ENCODE results near the gene BRIP1.

DNA sequence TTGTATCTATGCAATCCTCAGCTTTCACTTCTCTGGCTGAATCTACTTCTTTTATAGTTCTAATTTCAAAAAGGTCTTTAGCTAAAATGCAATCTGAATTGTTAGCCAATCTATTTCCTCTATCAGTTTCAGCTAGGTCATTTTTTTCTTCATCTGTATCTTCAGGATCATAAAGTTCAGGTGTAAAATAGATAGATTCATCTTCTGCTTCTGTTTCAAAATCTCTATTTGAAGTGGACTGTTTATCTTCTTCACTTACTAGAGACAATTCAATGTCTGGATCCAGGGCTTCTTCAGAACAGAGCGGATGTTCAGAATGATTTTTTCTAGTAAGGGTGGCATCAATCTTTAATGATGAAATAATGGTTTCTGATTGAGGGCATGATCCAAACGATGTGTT, 179.9 kb downstream of the BRIP1 start:
- TF ChIP-seq EZH2phosphoT487 (IDR thresholded peaks at IDR 0.05; ENCODE audit: insufficient read depth, low read depth) = no peak
- no peak for TF ChIP-seq EZH2 (IDR thresholded peaks at IDR 0.05; ENCODE audit: insufficient read depth, poor library complexity, severe bottlenecking)

Data from GM23248 (cell line).